Motor neuron (in vitro differentiated cells): ENCODE measurements around the gene NPW. TPM values are rescaled to one million over a fixed set of nuclear protein-coding genes. Genes with fewer than 3 reads are reported as not detected.
A peak's percentile ranks its signal among the peaks of the same experiment; 100 is the strongest.

Experiments used
- ATAC-seq, 8 experiments: fragments of 200-7000 bp; cut with Tn5 transposase; replicated peaks in 6 of 8; 2 replicates each; pipeline ENCODE4 v1.8.0; 2021; ENCODE audit warnings: mild to moderate bottlenecking in 8 of 8, moderate library complexity in 8 of 8
- H3K27ac ChIP-seq, 2 donors: fragments of 250-450 bp; sonication (Bioruptor Pico); 2 replicates each; pipeline ENCODE4 v1.9.0; 2021; ENCODE audit warnings: antibody characterized with exemption in 2 of 2, mild to moderate bottlenecking in 2 of 2, moderate library complexity in 1 of 2
- H3K4me1 ChIP-seq, 2 donors: fragments of 250-450 bp; sonication (Bioruptor Pico); replicated peaks in 1 of 2; 2 replicates each; pipeline ENCODE4 v1.6.1; 2021; ENCODE audit warnings: antibody characterized with exemption in 2 of 2, mild to moderate bottlenecking in 2 of 2, moderate library complexity in 1 of 2
- H3K4me3 ChIP-seq, 5 donors: fragments of 250-450 bp; sonication (Bioruptor Pico); 2 replicates each; pipeline ENCODE4 v1.9.0; 2021; ENCODE audit warnings: antibody characterized with exemption in 5 of 5, mild to moderate bottlenecking in 5 of 5, moderate library complexity in 4 of 5
- whole genome bisulfite sequencing, 10 experiments: fragments of 450-650 bp; shearing (Covaris generic); methylation state at CpG; one replicate each; pipeline ENCODE4 v1.0.0; 2022; 5-methylcytosine and 5-hydroxymethylcytosine counted together
- in situ Hi-C, 9 experiments: fragments of 400-800 bp; cut with MboI; loops; one replicate each; pipeline ENCODE4 v1.15.0; 2021; ENCODE audit warnings: low sequenced_read_pairs in 9 of 9, low pct_unique_long_range_greater_than_20kb in 2 of 9; ENCODE audit not compliant: unreplicated experiment in 9 of 9
- total RNA-seq, 8 experiments: library from RNA; unstranded; fragments of 300-600 nt; gene quantifications; 2 replicates each; pipeline versions ENCODE4 v1.2.3 to v1.2.4, GENCODE V29; 2022

Gene NPW
- 1 to 10 TPM in 2 of 8 experiments, under 1 TPM in 3, not detected in 3; 0.27 to 1.7 (median 0.92) TPM for total RNA-seq

GRCh38 chr16:2019518-2019920 is at the start of gene NPW:
Gene NPW, plus strand, starts transcription at chr16:2019785.
- Histone ChIP-seq H3K4me1 (peaks cover 5 to 29% of the 10 kb centered on the region in 2 donors), H3K27ac (no peak within 1 kb of the TSS), H3K4me3 (peak within 1 kb of the TSS in 2 of 5 donors; percentile 10 to 19)
- WGBS, 10 experiments: 5% methylated on average over 12 of the region's 33 CpGs; no CpG with 5 or more reads in 9 of the 10 experiments
- in situ Hi-C loops: loop anchor here in 3 of 9 experiments (25.0 kb wide), 1 partner anchor 118 kb away; the partner anchor contains the start of genes PKD1 (in 3 of the 3) and RAB26 (in 3 of the 3)
- peak in 5 of 8 experiments; percentile 1 to 24 (median 20) for ATAC-seq

DNA sequence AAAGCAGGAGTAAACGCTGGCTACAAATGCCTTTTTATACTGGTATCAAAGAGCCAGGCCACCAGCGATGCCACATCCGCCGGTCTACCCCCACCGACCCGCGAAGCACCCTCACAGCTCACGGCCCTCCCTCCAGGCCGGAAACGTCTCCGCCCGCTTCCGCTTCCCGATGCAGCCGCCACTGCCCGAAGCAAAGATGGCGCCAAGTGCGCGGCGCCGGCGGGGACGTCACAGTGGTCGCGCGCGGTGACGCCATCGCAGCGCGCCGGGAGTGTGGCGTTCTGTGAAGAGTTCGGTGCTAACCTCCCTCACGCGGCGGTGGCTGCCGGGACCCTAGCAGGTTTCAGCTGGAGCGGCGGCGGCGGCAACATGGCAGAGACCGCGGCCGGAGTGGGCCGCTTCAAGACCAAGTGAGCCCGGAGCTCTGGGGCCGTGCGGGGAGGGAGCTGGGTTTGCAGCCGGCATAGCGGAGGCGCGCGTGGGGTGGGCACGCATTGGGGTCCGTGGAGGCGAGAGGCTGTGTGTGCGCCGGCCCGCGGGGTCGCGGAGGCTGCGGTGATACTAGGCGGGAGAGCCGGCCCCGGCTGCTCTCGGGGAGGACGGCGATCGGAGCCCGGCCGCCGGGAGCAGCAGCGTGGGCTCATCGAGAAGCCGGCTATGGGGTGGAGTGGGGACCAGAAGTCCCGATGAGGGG is 47.6 kb upstream of the NPW start, which contains the start of gene TBL3:
Gene TBL3 (plus strand): TSS at position 258 of the 694 bp plus-strand sequence. CDS start 112 bp downstream, at position 370.
- in situ Hi-C loops: no loop called here
- Histone ChIP-seq H3K4me3 (peak within 1 kb of the TSS; percentile 81 to 98 (median 92)), H3K4me1 (peaks cover 5 to 15% of the 10 kb centered on the region in 2 donors), H3K27ac (peak within 1 kb of the TSS; percentile 96)
- 0 to 2% (median 0%) methylated on average over 1 to 25 of the region's 78 CpGs; no CpG with 5 or more reads in 5 of the 10 experiments for WGBS, 10 experiments
- ATAC-seq: peak; percentile 80 to 92 (median 88)

GRCh38 chr16:1972490-1972877 is 47.1 kb upstream of the NPW start:
- Histone ChIP-seq H3K4me1 (peaks cover 5 to 15% of the 10 kb centered on the region in 2 donors), H3K4me3 (peak overlapping the region; percentile 81 to 98 (median 92)), H3K27ac (peak overlapping the region; percentile 96)
- in situ Hi-C loops: no loop called here
- peak; percentile 2 to 58 (median 11) for ATAC-seq
- 0 to 6% (median 0%) methylated on average over 2 to 20 of the region's 22 CpGs; no CpG with 5 or more reads in 7 of the 10 experiments for WGBS, 10 experiments

- 67 to 87% (median 79%) methylated on average over 3 of the region's 16 CpGs; no CpG with 5 or more reads in 7 of the 10 experiments for WGBS, 10 experiments
- Histone ChIP-seq H3K4me3 (no peak overlapping the region), H3K27ac (no peak overlapping the region), H3K4me1 (peaks cover 5 to 15% of the 10 kb centered on the region in 2 donors)
- ATAC-seq: no peak
- in situ Hi-C loops: no loop called here
Observed at GRCh38 chr16:1973461-1974156, 46.0 kb upstream of the NPW start.

DNA sequence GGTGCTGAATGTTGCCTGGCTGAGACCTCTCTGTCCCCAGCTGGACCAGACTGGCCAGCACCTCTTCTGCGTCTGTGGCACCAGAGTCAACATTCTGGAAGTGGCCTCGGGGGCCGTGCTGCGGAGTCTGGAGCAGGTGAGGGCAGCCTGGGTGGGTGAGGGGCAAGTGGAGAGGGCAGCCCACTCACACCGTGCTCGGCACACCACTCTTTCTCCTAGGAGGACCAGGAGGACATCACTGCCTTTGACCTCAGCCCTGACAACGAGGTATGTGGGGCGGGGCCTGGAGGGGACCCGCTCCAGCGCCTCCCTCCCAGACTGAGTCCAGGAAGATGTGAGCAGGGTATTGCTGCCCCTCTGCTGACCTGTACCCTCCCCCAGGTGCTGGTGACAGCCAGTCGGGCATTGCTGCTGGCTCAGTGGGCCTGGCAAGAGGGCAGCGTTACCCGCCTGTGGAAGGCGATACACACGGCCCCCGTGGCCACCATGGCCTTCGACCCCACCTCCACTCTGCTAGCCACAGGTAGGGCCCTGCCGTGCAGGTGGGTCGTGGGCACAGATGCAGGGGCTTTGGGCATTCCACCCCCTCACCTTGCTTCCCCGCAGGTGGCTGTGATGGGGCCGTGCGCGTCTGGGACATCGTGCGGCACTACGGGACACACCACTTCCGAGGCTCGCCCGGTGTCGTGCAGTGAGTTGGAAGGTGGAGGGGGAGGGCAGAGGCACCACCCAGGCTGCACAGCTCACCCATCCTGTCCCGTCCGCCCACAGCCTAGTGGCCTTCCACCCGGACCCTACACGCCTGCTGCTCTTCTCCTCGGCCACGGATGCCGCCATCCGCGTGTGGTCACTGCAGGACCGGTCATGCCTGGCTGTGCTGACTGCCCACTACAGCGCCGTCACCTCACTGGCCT is 45.2 kb upstream of the NPW start:
- Histone ChIP-seq H3K4me3 (no peak overlapping the region), H3K27ac (no peak overlapping the region), H3K4me1 (peaks cover 5 to 15% of the 10 kb centered on the region in 2 donors)
- no peak for ATAC-seq
- in situ Hi-C loops: no loop called here
- 91 to 100% (median 100%) methylated on average over 1 to 13 of the region's 42 CpGs; no CpG with 5 or more reads in 5 of the 10 experiments for WGBS, 10 experiments

DNA sequence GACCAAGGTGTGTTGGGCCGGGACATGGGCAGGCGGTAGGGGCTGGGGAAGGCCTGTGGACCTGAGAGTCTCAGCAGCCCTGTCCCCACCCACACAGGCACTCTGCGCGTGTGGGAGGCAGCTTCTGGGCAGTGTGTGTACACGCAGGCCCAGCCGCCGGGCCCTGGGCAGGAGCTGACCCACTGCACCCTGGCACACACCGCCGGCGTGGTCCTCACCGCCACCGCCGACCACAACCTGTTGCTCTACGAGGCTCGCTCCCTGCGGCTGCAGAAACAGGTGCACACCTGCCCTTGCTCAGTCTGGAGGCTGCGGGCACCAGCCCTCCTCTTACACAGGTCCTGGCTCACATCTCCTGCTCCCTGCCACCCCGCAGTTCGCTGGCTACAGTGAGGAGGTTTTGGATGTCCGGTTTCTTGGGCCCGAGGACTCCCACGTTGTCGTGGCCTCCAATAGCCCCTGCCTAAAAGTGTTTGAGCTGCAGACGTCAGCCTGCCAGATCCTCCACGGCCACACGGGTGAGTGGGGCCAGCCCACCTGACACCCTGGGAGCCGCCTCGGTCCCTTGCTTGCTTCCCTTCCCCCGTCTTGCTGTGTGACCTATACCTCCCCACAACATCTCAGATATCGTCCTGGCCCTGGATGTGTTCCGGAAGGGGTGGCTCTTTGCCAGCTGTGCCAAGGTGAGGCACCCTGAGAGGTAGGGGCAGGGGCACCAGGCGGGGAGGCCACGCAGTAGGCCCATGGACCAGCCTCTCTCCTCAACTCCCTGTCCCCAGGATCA is 44.0 kb upstream of the NPW start:
- ATAC-seq: no peak
- no peak overlapping the region for H3K27ac ChIP-seq
- in situ Hi-C loops: no loop called here
- WGBS, 10 experiments: 80 to 96% (median 89%) methylated on average over 4 to 5 of the region's 33 CpGs; no CpG with 5 or more reads in 5 of the 10 experiments
- H3K4me1 ChIP-seq: peaks cover 5 to 25% of the 10 kb centered on the region in 2 donors
- no peak overlapping the region for H3K4me3 ChIP-seq

DNA sequence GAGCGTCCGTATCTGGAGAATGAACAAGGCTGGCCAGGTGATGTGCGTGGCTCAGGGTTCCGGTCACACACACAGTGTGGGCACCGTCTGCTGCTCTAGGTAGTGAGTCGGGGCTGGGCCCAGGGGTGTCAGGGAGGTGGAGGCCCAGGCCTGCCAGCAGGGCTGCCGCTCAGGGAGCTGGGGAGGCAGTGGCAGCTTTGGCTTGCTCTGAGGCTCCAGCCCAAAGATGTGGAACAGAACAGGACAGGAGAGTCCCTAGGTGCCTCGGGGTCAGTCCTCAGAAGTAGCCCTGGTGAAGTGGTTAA is 43.4 kb upstream of the NPW start:
- Histone ChIP-seq H3K4me1 (peaks cover under 1 to 20% of the 10 kb centered on the region in 2 donors), H3K27ac (no peak overlapping the region), H3K4me3 (no peak overlapping the region)
- no peak for ATAC-seq
- in situ Hi-C loops: no loop called here
- WGBS, 10 experiments: no CpG with 5 or more reads among the region's 8 CpGs

GRCh38 chr16:1976951-1977874 is 42.4 kb upstream of the NPW start:
- Histone ChIP-seq H3K27ac (no peak overlapping the region), H3K4me3 (no peak overlapping the region), H3K4me1 (peaks cover 0 to 18% of the 10 kb centered on the region in 2 donors)
- no peak for ATAC-seq
- in situ Hi-C loops: no loop called here
- WGBS, 10 experiments: no CpG with 5 or more reads among the region's 33 CpGs

DNA sequence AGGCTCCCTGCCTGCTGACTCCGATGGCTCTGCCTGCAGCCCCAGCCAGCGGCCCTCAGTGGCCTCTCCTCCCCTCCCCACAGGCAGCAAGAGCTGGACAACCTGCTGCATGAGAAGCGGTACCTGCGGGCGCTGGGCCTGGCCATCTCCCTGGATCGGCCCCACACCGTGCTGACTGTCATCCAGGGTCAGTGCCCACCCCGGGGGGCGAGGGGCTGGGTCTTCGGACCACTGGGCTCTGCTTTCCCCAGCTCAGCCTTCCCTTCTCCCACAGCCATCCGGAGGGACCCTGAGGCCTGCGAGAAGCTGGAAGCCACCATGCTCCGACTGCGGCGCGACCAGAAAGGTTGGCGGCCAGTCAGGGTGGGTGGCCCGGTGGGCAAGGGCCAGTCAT is 41.7 kb upstream of the NPW start:
- in situ Hi-C loops: no loop called here
- ATAC-seq: no peak
- H3K4me1 ChIP-seq: peaks cover 0 to 16% of the 10 kb centered on the region in 2 donors
- H3K4me3 ChIP-seq: no peak overlapping the region
- WGBS, 10 experiments: 90 to 100% (median 100%) methylated on average over 1 to 2 of the region's 18 CpGs; no CpG with 5 or more reads in 7 of the 10 experiments
- H3K27ac ChIP-seq: no peak overlapping the region

- no peak overlapping the region for H3K27ac ChIP-seq
- H3K4me3 ChIP-seq: no peak overlapping the region
- WGBS, 10 experiments: no CpG with 5 or more reads among the region's 37 CpGs
- no peak for ATAC-seq
- in situ Hi-C loops: no loop called here
- peaks cover 0 to 11% of the 10 kb centered on the region in 2 donors for H3K4me1 ChIP-seq
Observed at GRCh38 chr16:1978476-1979120, 41.0 kb upstream of the NPW start.
